GM19467 (cell line): ENCODE data around the gene ZBTB11.
"Not testable (repeated sequence)": the region's sequence is repeated elsewhere in the genome, so short reads cannot be mapped to it uniquely, and the experiment has no call there.

Experiments used
- ATAC-seq: cut with Tn5 transposase; IDR thresholded peaks from one replicate; pipeline ENCODE4 v1.9.1; 2021; ENCODE audit warnings: mild to moderate bottlenecking, moderate library complexity; ENCODE audit not compliant: unreplicated experiment

The ZBTB11 gene

DNA sequence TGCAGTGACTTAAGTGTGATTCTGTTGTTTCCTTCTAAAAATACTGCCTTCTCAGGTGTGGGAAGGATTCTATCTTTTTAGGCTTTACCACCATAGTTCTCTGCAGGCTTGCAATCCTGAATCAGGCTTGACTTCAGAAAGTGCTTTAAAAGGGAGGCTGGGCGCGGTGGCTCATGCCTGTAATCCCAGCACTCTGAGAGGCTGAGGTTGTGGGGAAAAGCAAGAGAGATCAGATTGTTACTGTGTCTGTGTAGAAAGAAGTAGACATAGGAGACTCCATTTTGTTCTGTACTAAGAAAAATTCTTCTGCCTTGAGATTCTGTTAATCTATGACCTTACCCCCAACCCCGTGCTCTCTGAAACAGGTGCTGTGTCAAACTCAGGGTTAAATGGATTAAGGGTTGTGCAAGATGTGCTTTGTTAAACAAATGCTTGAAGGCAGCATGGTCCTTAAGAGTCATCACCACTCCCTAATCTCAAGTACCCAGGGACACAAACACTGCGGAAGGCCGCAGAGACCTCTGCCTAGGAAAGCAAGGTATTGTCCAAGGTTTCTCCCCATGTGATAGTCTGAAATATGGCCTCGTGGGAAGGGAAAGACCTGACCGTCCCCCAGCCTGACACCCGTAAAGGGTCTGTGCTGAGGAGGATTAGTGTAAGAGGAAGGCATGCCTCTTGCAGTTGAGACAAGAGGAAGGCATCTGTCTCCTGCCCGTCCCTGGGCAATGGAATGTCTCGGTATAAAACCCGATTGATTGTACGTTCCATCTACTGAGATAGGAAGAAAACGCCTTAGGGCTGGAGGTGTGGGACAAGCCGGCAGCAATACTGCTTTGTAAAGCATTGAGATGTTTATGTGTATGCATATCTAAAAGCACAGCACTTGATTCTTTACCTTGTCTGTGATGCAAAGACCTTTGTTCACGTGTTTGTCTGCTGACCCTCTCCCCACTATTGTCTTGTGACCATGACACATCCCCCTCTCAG lies 15.0 kb upstream of the ZBTB11 start:
- not testable (repeated sequence) for ATAC-seq

- ATAC-seq: no peak
Measured at GRCh38 chr3:101690972-101691371, 14.0 kb upstream of the ZBTB11 start.

DNA sequence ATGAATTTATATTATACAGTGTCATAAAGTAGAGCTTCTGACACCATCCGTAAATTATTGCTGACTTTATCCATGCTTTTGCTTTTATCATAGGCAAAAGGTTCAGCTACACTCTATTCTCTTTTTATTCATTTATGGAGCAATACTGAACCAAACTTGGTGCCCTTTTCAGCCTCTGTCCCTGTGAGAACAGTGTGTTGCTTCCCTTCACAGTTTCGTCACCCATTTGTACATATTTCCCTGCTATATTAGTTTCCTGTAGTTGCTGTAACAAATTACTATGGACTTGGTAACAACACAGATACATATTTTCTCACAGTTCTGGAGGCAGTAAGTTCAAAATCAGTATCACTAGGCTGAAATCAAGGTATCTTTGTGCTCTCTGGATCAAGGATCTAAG lies 12.4 kb upstream of the ZBTB11 start:
- no peak for ATAC-seq

DNA sequence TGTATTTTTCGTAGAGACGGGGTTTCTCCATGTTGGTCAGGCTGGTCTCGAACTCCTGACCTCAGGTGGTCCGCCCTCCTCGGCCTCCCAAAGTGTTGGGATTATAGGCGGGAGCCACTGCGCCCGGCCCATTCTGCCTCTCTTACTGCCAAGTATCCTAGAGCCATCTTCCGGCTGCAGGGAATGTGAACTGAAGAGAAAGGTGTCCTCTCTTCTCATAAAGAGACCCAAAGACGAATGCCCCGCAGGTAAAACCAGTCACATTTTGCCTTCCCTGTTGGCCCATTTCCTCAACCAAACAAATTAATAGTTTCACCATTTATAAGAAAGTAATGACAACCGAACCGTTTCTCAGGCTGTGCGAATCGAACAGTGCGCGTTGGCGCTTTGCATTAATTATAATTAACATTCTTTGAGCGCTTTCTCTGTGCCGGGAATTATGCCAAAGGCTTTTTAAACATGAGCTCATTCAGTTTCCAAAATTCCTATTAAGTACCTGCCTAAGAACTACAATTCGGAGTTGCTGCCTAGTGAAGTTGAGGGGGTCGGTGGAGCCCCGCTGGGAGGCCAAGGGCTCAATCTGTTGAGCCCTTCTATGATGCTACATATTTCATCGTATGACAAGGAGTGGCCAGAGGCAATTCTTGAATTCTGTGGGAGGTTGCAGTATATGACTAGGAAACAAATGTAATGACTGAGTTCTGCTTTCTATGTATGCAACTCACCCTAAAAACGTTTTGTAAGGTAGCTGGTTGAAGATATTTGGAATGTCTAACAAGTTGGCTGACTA lies 10.4 kb upstream of the ZBTB11 start:
- ATAC-seq: no peak

DNA sequence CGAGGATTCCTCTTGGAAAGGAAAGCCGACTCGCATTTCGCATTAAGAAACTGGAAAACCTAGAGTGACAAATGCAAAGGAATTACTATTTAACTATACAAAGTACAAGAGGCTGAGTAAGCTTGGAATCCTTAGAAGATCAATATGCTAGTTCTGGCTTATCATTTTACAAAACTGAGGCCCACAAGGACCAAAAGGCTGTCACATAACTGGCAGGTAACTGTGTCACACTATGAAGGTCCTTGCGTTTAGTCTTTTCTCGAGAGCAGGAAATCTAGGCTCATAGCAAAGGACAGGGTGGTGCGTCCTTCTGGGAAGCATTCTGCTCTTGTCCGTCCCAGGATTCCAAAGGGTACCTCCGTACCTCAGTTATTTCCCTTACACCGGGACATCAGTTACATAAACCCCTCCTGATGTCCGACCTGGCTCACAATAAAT lies 9.0 kb upstream of the ZBTB11 start:
- ATAC-seq: peak; percentile 1

GRCh38 chr3:101685050-101685400 lies 8.1 kb upstream of the ZBTB11 start:
- ATAC-seq: no peak

GRCh38 chr3:101680466-101680865 lies 3.5 kb upstream of the ZBTB11 start:
- no peak for ATAC-seq

DNA sequence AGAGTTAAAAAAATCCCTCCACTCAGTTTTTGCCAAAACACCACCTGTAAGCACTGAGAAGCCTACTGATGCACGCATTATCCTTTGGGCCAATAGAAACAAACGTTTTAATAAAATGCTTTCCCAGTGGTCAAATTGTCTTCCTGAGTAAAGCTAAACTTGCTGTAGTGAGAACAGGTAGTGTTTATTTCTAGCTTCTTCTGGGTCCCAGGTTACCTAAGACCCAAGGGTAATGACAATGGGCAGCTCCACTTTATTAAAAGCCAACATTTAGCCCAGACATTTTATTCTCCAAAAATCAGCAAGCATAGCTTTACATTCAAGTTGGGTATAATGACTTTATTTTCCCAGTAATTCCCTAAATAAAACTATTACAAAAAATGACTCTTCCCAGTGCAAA lies 1.9 kb upstream of the ZBTB11 start:
- not testable (repeated sequence) for ATAC-seq

DNA sequence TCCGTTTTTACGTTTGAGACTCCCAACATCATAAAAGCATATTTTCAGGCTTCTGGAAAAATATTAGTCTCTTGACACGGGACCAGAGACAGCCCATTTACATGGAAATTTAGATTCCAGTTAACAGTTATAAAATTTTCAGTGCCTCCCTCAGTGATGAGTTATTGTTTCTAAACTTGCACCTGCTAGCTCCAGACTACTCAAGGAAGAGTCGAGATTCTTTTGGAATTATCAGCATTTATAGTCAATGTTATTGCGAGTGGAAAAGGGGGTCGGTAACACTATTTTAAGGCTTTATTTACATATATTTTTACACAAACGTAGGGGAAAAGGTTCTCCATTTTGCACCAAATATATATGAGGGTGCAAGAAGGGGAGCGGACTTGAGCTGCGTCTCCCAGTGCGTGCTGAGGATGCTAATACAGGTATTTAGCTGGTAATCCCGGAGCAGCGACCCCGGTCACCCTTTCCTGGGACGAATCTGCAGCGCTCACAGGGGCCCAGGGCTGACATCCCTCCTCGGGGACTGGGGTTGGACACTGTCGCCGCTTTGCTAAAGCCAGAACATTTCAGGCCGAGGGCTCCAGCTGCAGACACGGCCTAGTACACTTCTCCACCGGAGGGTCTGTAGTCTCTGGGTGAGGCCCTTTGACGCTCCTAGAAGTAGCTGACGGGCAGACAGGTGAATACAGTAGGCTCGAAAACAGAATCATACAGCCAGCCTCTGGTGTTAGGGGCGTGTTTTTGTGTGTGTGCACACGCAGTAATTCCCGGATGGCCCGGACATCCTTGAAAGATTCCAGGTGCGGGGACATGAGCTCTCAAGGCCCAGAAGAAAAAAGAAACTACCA lies 729 bp upstream of the ZBTB11 start:
- ATAC-seq: no peak

GRCh38 chr3:101676216-101676764 lies 642 bp downstream of the ZBTB11 start:
- ATAC-seq: peak; percentile 86

- ATAC-seq: no peak
Measured at GRCh38 chr3:101675709-101676215, 1.2 kb downstream of the ZBTB11 start.

- ATAC-seq: no peak
Measured at GRCh38 chr3:101674518-101674917, 2.4 kb downstream of the ZBTB11 start.

GRCh38 chr3:101673953-101674352 lies 3.0 kb downstream of the ZBTB11 start:
- no peak for ATAC-seq

DNA sequence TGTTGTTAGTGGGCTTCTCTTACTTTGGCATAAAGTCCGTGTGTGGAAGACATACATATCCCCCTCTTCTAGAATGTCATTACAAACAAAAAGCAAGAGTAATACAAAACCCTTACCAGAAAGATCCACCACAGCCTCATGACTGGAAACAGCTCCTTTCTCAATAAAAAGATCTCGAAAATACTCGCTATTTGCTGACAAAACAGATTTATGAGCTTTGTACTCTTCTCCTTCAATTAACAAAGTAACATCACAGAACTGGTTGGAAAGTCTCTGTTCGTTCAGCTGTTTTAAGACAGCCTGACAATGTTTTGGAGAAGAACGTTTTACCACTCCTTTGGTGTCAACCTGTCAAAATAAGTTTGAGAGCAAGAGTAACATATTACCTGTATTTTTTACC lies 5.9 kb downstream of the ZBTB11 start:
- no peak for ATAC-seq

- no peak for ATAC-seq
Measured at GRCh38 chr3:101667844-101668243, 9.1 kb downstream of the ZBTB11 start.

DNA sequence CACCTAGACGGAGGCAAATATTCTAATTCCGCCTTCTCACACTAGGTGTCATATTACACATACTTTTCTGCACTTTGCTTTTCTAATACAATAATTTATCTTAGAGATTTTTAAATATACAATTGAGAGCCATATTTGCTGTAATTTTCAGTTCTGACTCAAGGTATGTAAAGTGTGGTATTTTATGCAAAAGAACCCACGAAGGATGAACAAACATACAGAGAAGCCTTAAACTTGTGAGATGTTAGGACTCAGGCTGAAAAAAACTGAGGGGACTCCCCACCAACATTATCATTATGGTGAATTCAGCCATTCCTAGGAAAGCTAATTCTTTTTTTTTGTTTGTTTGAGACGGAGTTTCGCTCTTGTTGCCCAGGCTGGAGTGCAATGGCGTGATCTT lies 9.6 kb downstream of the ZBTB11 start:
- ATAC-seq: no peak

DNA sequence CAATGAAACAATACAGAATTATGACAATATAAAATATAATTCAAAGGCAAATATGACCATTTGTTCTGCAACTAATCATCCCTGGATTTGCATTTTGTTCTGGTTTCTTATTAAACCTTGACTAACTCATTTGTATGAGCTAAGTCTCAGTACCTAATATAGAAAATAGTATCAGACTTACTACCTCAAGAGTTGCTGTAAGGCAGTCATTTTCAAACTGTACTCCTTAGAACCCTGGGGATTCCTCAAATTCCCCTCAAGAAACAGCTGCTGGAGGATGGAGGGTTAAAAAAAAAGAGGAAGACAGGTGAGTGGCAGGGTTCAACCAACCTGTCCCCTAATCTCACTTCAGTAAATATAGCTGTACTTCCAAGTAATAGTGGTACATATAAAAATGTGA lies 11.1 kb downstream of the ZBTB11 start:
- ATAC-seq: no peak

DNA sequence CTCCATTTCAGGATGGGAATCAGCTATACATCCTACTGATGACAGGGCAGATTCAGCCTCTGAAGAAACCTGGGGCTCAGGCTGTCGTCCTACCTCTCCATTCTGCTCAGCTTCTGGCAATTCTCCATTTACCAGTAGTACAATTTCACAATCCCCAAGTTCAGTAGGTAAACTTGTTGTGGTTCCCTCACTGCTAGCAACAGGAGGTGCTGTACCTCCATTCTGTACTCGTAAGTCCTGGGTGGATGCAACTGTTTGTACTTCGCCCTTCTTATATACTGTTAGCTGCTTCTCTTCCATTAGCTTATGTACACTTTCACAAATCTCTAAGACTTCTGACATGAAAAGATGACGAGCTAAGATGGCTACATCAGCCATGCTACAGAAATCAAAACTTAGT lies 11.6 kb downstream of the ZBTB11 start:
- no peak for ATAC-seq

GRCh38 chr3:101660714-101661113 lies 16.2 kb downstream of the ZBTB11 start:
- no peak for ATAC-seq

DNA sequence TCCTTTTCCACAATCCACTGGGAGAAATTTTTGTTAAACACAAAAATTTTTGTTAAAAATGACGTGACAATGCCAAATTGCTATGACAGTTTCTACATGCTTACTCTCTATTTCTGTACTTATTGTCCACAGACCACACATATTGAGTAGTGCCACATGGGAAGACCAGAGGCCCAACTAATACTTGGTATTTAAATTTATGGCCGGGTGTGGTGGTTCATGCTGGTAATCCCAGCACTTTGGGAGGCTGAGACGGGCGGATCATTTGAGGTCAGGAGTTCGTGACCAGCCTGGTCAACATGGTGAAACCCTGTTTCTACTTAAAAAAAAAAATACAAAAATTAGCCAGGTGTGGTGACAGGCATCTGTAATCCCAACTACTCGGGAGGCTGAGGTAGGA lies 20.3 kb downstream of the ZBTB11 start:
- no peak for ATAC-seq
